GM23338 (cell line): ENCODE measurements around the gene SCNN1A.

Experiments used
- EZH2 ChIP-seq: fragments of 200-600 bp; sonication (generic); IDR thresholded peaks from one replicate; pipeline ENCODE4 v1.8.0; 2017; ENCODE audit warnings: antibody characterized with exemption, mild to moderate bottlenecking, low read depth; ENCODE audit not compliant: unreplicated experiment
- POLR2AphosphoS5 ChIP-seq: IDR thresholded peaks from 2 replicates; pipeline ENCODE4 v1.6.1; 2016; ENCODE audit warnings: antibody characterized with exemption, low read depth

GRCh38 chr12:6317693-6318439, 57.5 kb downstream of the SCNN1A start:
- TF ChIP-seq POLR2AphosphoS5: no peak
- TF ChIP-seq EZH2: no peak
